Fibroblast of villous mesenchyme (primary cell): Measurements from ENCODE around the gene SOCS1. TPM values are rescaled to one million over a fixed set of nuclear protein-coding genes. Genes with fewer than 3 reads are reported as not detected.

ENCODE experiments used
- DNase-seq: peaks from one replicate; pipeline ENCODE4 v3.0.0-alpha.2; 2010; ENCODE audit warnings: low read depth
- H3K4me3 ChIP-seq: 2 replicates; pipeline ENCODE4 v1.5.1; 2011; ENCODE audit warnings: low read depth, mild to moderate bottlenecking, low read length
- CTCF ChIP-seq: IDR thresholded peaks from 2 replicates; pipeline ENCODE4 v1.5.1; 2012; ENCODE audit warnings: low read depth, mild to moderate bottlenecking, low read length; ENCODE audit not compliant: insufficient read depth
- total RNA-seq: library from RNA; depleted of rRNA; stranded (reverse); fragments of >200 nt; gene quantifications from 2 replicates; pipeline ENCODE4 v1.2.3, GENCODE V29; 2012

SOCS1 gene
- total RNA-seq, 1 donor, result 29.4 TPM

DNA sequence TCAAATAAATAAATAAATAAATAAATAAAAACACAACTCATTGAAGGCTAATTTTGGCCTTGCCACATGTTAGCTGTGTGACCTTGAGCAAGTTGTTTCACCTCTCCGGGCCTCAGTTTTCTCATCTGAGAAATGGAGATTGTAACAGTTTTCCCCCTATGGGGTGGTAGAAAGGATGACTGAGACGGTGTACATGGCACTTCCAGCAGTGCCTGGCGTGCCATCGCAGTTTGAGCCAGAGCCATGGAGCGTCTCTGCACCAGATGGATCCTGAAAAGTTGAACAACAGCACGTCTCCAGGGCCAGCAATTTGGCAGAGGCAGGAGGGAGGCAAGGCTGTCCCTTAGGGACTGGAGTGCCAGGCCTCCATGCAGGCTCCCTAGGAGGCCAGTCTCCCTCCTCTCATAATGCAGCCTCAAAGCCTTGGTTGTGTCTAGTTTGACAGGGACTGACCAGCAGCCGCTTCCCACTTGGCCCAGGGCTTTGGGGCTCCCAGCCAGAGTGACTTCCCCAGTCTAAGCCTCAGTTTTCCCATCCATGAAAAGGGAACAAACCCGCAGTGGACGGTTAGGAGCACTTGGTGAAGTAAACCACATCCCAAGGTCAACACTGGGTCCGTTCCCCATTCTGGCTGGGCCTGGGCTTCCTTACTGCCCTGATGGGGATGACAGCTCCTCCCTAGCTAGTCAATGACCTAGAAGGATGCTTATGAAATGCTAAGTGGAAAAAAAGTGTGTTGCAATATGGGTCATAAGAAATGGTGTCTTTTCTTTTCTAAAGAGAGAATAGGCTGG is 19.3 kb downstream of the SOCS1 start:
- DNase-seq, result peak; percentile 31
- TF ChIP-seq CTCF, result no peak
- no peak overlapping the region for H3K4me3 ChIP-seq

GRCh38 chr16:11235703-11235991 is 20.4 kb downstream of the SOCS1 start:
- TF ChIP-seq CTCF, result no peak
- no peak overlapping the region for H3K4me3 ChIP-seq
- DNase-seq, result no peak

- TF ChIP-seq CTCF, result no peak
- H3K4me3 ChIP-seq, result no peak overlapping the region
- peak; percentile 64 for DNase-seq
These were observed 20.9 kb downstream of the SOCS1 start for GRCh38 chr16:11234884-11235702.

GRCh38 chr16:11233727-11234376 is 22.2 kb downstream of the SOCS1 start:
- H3K4me3 ChIP-seq, result no peak overlapping the region
- no peak for DNase-seq
- no peak for TF ChIP-seq CTCF

GRCh38 chr16:11232852-11233726 is 22.9 kb downstream of the SOCS1 start:
- H3K4me3 ChIP-seq, result no peak overlapping the region
- no peak for DNase-seq
- no peak for TF ChIP-seq CTCF

DNA sequence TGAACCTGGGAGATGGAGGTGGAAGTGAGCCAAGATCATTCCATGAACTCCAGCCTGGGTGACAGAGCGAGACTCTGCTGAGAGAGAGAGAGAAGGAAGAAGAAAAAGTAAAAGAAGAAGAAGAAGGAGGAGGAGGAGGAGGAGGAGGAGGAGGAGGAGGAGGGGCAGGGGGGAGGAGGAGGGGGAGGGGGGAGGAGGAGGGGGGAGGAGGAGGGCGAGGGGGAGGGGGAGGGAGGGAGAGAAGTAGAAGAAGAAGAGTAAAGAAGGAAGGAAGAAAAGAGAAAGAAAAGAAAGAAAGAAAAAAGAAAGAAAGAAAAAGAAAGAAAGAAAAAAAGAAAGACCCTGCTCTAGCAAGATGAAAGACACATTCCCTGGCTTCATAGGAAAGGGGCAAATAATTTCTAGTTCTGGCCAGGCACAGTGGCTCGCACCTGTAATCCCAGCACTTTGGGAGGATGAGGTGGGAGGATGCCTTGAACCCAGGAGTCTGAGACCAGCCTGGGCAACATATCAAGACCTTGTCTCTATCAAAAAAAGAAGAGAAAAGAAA is 23.6 kb downstream of the SOCS1 start:
- DNase-seq, result no peak
- H3K4me3 ChIP-seq, result no peak overlapping the region
- no peak for TF ChIP-seq CTCF
